ENCODE data around the gene NPTXR. TPM values are rescaled to one million over a fixed set of nuclear protein-coding genes. Genes with fewer than 3 reads are reported as not detected.

Gene NPTXR
- total RNA-seq, 2 experiments from 2014 or later: 4.2 to 4.6 TPM

- no peaks in the 10 kb centered on the region for H3K36me3 Mint-ChIP-seq (ENCODE audit: low read depth)
- TF ChIP-seq, protein P1, sequence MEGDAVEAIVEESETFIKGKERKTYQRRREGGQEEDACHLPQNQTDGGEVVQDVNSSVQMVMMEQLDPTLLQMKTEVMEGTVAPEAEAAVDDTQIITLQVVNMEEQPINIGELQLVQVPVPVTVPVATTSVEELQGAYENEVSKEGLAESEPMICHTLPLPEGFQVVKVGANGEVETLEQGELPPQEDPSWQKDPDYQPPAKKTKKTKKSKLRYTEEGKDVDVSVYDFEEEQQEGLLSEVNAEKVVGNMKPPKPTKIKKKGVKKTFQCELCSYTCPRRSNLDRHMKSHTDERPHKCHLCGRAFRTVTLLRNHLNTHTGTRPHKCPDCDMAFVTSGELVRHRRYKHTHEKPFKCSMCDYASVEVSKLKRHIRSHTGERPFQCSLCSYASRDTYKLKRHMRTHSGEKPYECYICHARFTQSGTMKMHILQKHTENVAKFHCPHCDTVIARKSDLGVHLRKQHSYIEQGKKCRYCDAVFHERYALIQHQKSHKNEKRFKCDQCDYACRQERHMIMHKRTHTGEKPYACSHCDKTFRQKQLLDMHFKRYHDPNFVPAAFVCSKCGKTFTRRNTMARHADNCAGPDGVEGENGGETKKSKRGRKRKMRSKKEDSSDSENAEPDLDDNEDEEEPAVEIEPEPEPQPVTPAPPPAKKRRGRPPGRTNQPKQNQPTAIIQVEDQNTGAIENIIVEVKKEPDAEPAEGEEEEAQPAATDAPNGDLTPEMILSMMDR (IDR thresholded peaks at IDR 0.05): no peak
- ChIA-PET CTCF (no interaction called here), POLR2A (no interaction called here)
- Histone ChIP-seq H3K27me3 (ENCODE audit: control insufficient read depth in 1 of 2, insufficient read depth in 2 of 2, low read length in 2 of 2) (no peaks in the 10 kb centered on the region), H3K4me3 (ENCODE audit: low read length) (no peak overlapping the region), H3K36me3 (ENCODE audit: insufficient read depth, low read length) (no peaks in the 10 kb centered on the region), H3K4me1 (ENCODE audit: insufficient read depth, low read length) (no peaks in the 10 kb centered on the region), H3K9me3 (ENCODE audit: control insufficient read depth in 1 of 2, insufficient read depth in 1 of 2, low read length in 2 of 2) (peaks cover 0 to 5% of the 10 kb centered on the region in 2 experiments), H3K27ac (ENCODE audit: low read depth in 1 of 2, low read length in 2 of 2) (no peak overlapping the region)
- no peaks in the 10 kb centered on the region for H3K4me1 Mint-ChIP-seq (ENCODE audit: low read depth)
- ATAC-seq (ENCODE audit: poor library complexity) (no peak), DNase-seq (no peak)
- H3K27me3 Mint-ChIP-seq: no peaks in the 10 kb centered on the region
- no peak overlapping the region for H3K27ac Mint-ChIP-seq
- no peak overlapping the region for H3K4me3 Mint-ChIP-seq
- no peaks in the 10 kb centered on the region for H3K9me3 Mint-ChIP-seq
- intact Hi-C loops (cut with DNase I, micrococcal nuclease): no loop called here
Measured at GRCh38 chr22:38828616-38829205, 15.1 kb downstream of the NPTXR start.

DNA sequence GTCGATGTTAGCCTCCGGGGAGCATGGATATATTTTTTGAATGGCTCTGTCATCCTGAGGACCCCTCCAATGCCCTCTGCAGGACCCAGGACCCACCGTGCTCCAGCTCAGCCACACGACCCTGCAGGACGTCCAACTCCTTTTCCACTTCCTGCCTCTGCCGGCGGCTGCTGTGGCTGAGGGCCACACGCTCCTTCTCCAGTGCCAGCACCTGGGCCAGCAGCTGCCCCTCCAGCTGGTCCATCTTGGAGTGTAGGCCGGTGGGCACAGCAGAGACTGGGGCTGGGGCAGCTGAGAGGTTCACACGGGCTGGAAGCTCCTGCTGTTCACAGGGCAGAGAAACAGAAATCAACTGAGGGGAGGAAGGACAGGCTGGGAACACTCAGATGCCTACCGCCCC lies 15.6 kb downstream of the NPTXR start:
- Histone ChIP-seq H3K4me1 (ENCODE audit: insufficient read depth, low read length) (no peaks in the 10 kb centered on the region), H3K27ac (ENCODE audit: low read depth in 1 of 2, low read length in 2 of 2) (no peak overlapping the region), H3K9me3 (ENCODE audit: control insufficient read depth in 1 of 2, insufficient read depth in 1 of 2, low read length in 2 of 2) (peaks cover 0 to 6% of the 10 kb centered on the region in 2 experiments), H3K4me3 (ENCODE audit: low read length) (no peak overlapping the region), H3K27me3 (ENCODE audit: control insufficient read depth in 1 of 2, insufficient read depth in 2 of 2, low read length in 2 of 2) (no peaks in the 10 kb centered on the region), H3K36me3 (ENCODE audit: insufficient read depth, low read length) (no peaks in the 10 kb centered on the region)
- TF ChIP-seq, protein P1 (IDR thresholded peaks at IDR 0.05): no peak
- ChIA-PET CTCF (no interaction called here), POLR2A (no interaction called here)
- H3K4me3 Mint-ChIP-seq: no peak overlapping the region
- ATAC-seq (ENCODE audit: poor library complexity): no peak
- no peaks in the 10 kb centered on the region for H3K9me3 Mint-ChIP-seq
- H3K4me1 Mint-ChIP-seq (ENCODE audit: low read depth): no peaks in the 10 kb centered on the region
- intact Hi-C loops (cut with DNase I, micrococcal nuclease): no loop called here
- H3K27me3 Mint-ChIP-seq: no peaks in the 10 kb centered on the region
- no peak overlapping the region for H3K27ac Mint-ChIP-seq
- DNase-seq: no peak
- no peaks in the 10 kb centered on the region for H3K36me3 Mint-ChIP-seq (ENCODE audit: low read depth)

DNA sequence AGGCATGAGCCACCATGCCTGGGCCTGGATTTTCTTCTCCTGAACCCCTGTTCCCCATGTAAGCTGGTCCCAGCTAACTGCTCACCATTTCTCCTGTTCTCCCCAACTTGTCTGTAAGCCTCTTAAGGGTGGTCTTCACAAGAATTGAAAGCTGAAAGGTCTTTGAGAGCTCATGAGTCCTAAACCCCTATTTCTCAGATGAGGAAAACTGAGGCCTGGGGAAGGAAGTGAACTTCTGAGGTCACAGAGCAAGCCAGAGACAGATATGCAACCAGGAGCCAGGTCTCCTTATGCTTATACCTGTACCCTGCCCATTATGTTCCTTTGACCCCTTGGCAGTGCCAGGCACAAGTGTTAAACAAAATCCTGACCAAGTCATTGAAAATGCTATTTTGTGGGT lies 16.3 kb downstream of the NPTXR start:
- no peak overlapping the region for H3K4me3 Mint-ChIP-seq
- H3K9me3 Mint-ChIP-seq: no peaks in the 10 kb centered on the region
- Histone ChIP-seq H3K9me3 (ENCODE audit: control insufficient read depth in 1 of 2, insufficient read depth in 1 of 2, low read length in 2 of 2) (peaks cover 0 to 12% of the 10 kb centered on the region in 2 experiments), H3K4me1 (ENCODE audit: insufficient read depth, low read length) (no peaks in the 10 kb centered on the region), H3K4me3 (ENCODE audit: low read length) (no peak overlapping the region), H3K27me3 (ENCODE audit: control insufficient read depth in 1 of 2, insufficient read depth in 2 of 2, low read length in 2 of 2) (no peaks in the 10 kb centered on the region), H3K27ac (ENCODE audit: low read depth in 1 of 2, low read length in 2 of 2) (no peak overlapping the region), H3K36me3 (ENCODE audit: insufficient read depth, low read length) (no peaks in the 10 kb centered on the region)
- H3K27me3 Mint-ChIP-seq: no peaks in the 10 kb centered on the region
- TF ChIP-seq, protein P1 (IDR thresholded peaks at IDR 0.05): no peak
- ChIA-PET CTCF (interaction anchor here (1.0 kb wide), 1 partner anchor 484 kb away, joined by 3 read pairs; no protein-coding TSS in a partner anchor), POLR2A (no interaction called here)
- intact Hi-C loops (cut with DNase I, micrococcal nuclease): no loop called here
- ATAC-seq (ENCODE audit: poor library complexity): no peak
- no peak overlapping the region for H3K27ac Mint-ChIP-seq
- no peaks in the 10 kb centered on the region for H3K4me1 Mint-ChIP-seq (ENCODE audit: low read depth)
- DNase-seq: no peak
- no peaks in the 10 kb centered on the region for H3K36me3 Mint-ChIP-seq (ENCODE audit: low read depth)

Data from CD4-positive, alpha-beta T cell (primary cell).